Measurements from ENCODE around the gene KLHDC9. TPM values are rescaled to one million over a fixed set of nuclear protein-coding genes. Genes with fewer than 3 reads are reported as not detected.

KLHDC9 gene
- total RNA-seq, 4 donors from 2014 or later, result 0.51 to 12.1 (median 3.4) TPM

GRCh38 chr1:161096530-161096929, 1.6 kb upstream of the KLHDC9 start:
- intact Hi-C loops (cut with DNase I; ENCODE audit: low total_unique reads), result no loop called here
- Histone ChIP-seq H3K4me3 (no peak overlapping the region), H3K27ac (no peak overlapping the region), H3K36me3 (no peaks in the 10 kb centered on the region), H3K9me3 (no peaks in the 10 kb centered on the region), H3K27me3 (no peaks in the 10 kb centered on the region), H3K4me1 (peaks cover 0 to 5% of the 10 kb centered on the region in 2 donors)
- TF ChIP-seq, protein P1, sequence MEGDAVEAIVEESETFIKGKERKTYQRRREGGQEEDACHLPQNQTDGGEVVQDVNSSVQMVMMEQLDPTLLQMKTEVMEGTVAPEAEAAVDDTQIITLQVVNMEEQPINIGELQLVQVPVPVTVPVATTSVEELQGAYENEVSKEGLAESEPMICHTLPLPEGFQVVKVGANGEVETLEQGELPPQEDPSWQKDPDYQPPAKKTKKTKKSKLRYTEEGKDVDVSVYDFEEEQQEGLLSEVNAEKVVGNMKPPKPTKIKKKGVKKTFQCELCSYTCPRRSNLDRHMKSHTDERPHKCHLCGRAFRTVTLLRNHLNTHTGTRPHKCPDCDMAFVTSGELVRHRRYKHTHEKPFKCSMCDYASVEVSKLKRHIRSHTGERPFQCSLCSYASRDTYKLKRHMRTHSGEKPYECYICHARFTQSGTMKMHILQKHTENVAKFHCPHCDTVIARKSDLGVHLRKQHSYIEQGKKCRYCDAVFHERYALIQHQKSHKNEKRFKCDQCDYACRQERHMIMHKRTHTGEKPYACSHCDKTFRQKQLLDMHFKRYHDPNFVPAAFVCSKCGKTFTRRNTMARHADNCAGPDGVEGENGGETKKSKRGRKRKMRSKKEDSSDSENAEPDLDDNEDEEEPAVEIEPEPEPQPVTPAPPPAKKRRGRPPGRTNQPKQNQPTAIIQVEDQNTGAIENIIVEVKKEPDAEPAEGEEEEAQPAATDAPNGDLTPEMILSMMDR (IDR thresholded peaks at IDR 0.05), result no peak
- no peak for TF ChIP-seq POLR2A (IDR thresholded peaks at IDR 0.05)
- peak in 1 of 2 donors; percentile 45 for DNase-seq

- intact Hi-C loops (cut with DNase I; ENCODE audit: low total_unique reads), result no loop called here
- H3K36me3 ChIP-seq, result no peaks in the 10 kb centered on the region
- H3K27ac ChIP-seq, result peak overlapping the region; percentile 52 to 78
- H3K4me3 ChIP-seq, result peak overlapping the region in 1 of 2 donors; percentile 56
- H3K4me1 ChIP-seq, result peaks cover 0 to 5% of the 10 kb centered on the region in 2 donors
- no peak for DNase-seq
- no peak for TF ChIP-seq POLR2A (IDR thresholded peaks at IDR 0.05)
- TF ChIP-seq, protein P1 (IDR thresholded peaks at IDR 0.05), result no peak
- H3K27me3 ChIP-seq, result no peaks in the 10 kb centered on the region
- no peaks in the 10 kb centered on the region for H3K9me3 ChIP-seq
These were observed 1.1 kb downstream of the KLHDC9 start for GRCh38 chr1:161099090-161099802.

DNA sequence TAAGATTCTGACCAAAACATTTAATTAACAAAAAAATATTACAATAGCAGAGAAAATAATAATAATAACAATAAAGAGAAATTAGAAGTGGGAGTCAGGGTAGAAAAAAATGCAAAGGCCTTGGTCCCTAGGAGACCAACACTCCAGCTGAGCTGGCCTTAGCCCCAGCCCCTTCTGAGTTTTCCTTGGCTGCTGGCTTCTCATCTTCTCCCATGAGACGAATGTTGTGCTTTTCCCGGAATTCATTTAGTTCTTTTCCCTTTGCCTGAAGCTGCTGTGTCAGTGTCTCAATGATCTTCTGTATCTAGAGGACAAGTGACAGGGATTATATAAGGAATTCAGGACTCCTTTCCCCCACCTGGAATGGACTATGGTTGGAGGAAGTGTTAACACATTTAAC, 2.4 kb downstream of the KLHDC9 start:
- Histone ChIP-seq H3K27me3 (no peaks in the 10 kb centered on the region), H3K36me3 (no peaks in the 10 kb centered on the region), H3K9me3 (no peaks in the 10 kb centered on the region), H3K4me3 (no peak overlapping the region), H3K4me1 (peaks cover 0 to 5% of the 10 kb centered on the region in 2 donors), H3K27ac (no peak overlapping the region)
- intact Hi-C loops (cut with DNase I; ENCODE audit: low total_unique reads), result no loop called here
- TF ChIP-seq POLR2A (IDR thresholded peaks at IDR 0.05), result no peak
- TF ChIP-seq, protein P1 (IDR thresholded peaks at IDR 0.05), result no peak
- no peak for DNase-seq

- Histone ChIP-seq H3K4me1 (no peaks in the 10 kb centered on the region), H3K27ac (no peak overlapping the region), H3K27me3 (no peaks in the 10 kb centered on the region), H3K36me3 (no peaks in the 10 kb centered on the region), H3K4me3 (no peak overlapping the region), H3K9me3 (no peaks in the 10 kb centered on the region)
- TF ChIP-seq, protein P1 (IDR thresholded peaks at IDR 0.05), result no peak
- TF ChIP-seq POLR2A (IDR thresholded peaks at IDR 0.05), result no peak
- DNase-seq, result no peak
- intact Hi-C loops (cut with DNase I; ENCODE audit: low total_unique reads), result no loop called here
These were observed 8.3 kb downstream of the KLHDC9 start for GRCh38 chr1:161106431-161106830.

- DNase-seq, result no peak
- no peaks in the 10 kb centered on the region for H3K27me3 ChIP-seq
- H3K27ac ChIP-seq, result no peak overlapping the region
- TF ChIP-seq, protein P1 (IDR thresholded peaks at IDR 0.05), result no peak
- TF ChIP-seq POLR2A (IDR thresholded peaks at IDR 0.05), result no peak
- H3K4me1 ChIP-seq, result no peaks in the 10 kb centered on the region
- H3K4me3 ChIP-seq, result no peak overlapping the region
- intact Hi-C loops (cut with DNase I; ENCODE audit: low total_unique reads), result no loop called here
- H3K36me3 ChIP-seq, result no peaks in the 10 kb centered on the region
- H3K9me3 ChIP-seq, result no peaks in the 10 kb centered on the region
These were observed 13.0 kb downstream of the KLHDC9 start for GRCh38 chr1:161111117-161111516.
